NCI-H1436 treated with DMSO at 0.1 percent for 48 hours (cell line): Measurements from ENCODE around the gene CELA3A.
A peak's percentile ranks its signal among the peaks of the same experiment; 100 is the strongest.
"Not testable (repeated sequence)": the region's sequence is repeated elsewhere in the genome, so short reads cannot be mapped to it uniquely, and the experiment has no call there.

Experiments used
- DNase-seq: peaks from one replicate; lab custom pipeline; 2025; lab: John Stamatoyannopoulos, UW

CELA3A gene

DNA sequence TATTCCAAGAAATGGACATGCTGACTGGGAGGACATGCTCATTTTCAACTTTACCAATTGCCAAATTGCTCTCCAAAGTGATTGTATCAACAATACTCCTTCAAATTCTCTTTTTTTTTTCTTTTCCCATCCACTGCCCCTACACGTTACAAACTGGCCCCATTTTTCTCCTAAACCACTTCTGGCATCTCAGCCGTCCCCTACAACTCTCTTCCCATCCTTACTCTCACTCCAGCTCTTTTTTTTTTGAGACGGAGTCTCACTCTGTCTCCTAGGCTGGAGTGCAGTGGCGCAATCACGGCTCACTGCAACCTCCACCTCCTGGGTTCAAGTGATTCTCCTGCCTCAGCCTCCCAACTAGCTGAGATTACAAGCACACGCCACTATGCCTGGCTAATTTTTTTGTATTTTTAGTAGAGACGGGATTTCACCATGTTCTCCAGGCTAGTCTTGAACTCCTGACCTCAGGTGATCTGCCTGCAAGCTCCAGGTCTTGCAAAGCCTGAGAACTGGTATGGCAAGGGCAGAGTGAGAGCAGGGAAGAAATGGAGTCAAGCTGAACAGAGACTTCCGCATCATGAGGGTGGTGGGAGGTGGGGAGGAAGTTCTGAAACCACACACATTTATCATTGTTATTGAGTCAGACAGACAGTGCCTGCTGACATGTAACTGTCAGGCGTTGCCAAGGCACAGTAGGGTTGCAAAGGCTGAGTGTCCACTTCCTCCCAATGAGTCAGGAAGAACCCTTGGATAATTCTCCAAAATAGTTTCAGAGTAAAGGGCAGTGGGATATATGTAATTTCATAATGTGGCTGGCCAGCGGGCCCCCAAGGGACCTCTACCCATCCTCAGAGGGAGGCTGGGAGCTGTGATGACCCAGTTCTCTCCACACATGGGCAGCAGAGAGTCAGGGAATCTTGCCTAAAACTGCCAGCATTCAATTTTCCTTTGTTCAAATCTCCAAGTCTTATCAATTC, 17.4 kb downstream of the CELA3A start:
- no peak for DNase-seq

DNA sequence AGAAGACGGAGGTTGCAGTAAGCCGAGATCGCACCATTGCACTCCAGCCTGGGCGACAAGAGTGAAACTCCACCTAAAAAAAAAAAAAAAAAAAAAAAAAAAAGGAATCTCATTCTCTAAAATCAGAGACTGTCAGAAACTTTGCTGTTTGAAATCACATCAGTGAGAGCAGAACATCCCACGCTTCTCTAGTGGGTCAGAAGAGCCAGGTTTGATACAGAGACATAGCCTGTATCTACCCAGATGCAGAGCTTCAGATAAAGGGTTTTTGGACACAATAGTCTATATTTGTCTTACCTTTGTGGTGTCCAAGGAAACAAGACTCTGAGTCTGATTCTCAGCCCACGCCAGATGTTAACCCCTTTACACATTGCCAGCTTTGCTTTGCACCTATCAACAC, 19.6 kb downstream of the CELA3A start:
- no peak for DNase-seq

DNA sequence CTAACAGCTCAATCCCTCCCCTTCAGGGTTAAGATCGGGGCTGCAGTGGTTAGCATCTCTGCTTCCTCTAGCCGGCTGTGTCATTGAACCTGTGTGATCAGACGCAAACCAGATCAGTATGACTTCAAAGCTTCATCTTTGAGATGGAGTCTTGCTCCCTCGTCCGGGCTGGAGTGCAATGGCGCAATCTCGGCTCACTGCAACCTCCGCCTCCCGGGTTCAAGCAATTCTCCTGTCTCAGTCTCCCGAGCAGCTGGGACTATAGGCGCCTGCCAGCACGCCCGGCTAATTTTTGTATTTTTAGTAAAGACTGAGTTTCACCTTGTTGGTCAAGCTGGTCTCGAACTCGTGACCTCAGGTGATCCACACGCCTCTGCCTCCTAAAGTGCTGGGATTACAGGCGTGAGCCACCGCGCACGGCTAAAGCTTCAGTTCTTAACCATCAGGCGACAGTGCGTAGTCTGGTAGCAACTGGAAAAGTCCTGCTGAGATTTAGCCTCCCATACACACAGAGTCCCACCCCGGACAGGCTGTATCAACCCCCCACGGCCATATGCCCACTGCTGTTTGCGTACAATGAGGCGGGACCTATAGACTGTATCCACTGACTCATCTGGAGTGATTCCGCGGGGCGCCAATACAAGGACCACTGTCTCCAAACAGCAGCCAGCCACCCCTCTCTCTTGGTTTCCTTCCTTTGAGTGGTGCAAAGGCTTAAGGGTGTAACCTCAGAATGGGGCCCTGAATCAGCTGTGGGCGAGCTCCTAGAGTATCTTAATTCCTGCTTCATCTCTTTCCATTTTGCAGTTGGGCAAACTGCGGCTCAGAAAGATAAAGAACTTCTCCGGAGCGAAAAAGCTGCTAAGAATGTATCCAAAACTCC, 23.3 kb downstream of the CELA3A start:
- DNase-seq: no peak

DNA sequence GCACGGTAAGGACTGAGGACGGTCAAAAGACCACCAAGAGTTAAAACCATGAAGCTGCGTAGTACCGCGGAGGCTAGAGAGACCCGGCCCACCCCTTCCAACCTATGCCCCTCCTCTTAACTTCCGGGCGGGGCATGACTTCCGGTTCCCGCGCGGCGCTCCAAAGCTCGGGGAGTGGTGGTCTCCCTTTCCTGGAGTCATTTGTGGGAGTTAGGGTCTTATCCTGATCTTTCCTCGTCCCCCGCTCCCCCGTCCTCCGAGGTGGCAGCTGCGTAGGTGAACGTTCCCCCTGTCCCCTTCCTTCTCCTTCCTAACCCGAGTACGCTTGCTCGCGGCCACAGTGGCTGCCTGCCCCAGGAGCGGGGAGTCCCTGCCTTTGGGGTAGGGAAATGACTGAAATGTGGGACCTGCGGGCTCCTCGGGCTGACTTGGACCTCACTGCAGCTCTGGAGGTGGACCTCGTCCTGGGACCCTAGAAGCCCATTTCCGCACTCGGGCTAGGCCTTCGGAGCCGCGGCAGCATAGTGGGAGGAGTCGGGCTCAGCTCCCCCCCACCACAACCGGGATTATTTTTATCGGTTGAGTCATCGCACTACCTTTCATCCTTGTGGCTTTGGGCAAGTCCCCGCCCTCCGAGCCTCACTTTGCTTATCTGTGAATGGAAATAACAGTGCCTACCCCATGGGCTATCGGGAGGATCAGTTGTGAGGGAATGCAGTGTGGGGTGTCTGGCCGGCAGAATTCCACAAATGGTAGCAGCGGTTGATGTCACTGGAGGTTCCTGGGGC, 24.1 kb downstream of the CELA3A start:
- DNase-seq: peak; percentile 80

DNA sequence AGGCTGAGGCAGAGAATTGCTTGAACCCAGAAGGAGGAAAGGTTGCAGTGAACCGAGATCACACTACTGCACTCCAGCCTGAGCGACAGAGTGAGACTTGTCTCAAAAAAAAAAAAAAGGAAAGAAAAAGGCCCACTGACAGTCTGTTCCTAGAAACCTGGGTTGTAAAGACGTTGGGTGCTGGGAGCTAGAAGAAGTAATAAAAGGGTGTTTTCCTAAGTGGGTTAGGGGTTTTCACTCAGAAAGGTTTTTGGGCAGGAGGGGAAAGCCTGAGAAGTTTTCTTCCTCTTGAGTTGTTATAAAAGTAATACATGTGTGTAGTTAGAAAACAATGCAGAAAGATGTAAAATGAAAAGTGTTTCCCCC, 25.4 kb downstream of the CELA3A start:
- DNase-seq: no peak

DNA sequence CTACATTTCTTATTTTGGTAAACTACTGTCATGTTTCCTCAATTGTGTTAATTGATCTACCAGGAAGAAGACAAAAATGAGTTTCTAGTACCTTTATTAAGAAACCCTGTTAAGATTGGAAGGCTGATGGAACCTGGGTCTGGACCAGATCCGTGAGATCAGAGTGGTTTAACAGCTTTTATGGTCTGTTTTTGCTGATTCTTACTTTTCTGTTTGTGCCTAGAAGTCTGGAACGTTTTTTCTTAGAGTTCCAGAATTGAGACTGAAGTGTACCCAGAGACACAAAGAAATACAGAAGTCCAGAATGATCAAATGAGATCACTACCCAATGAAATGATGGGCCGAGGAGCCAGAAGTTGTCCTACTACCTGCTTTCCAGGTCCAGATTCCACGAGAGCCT, 28.6 kb downstream of the CELA3A start:
- DNase-seq: no peak

DNA sequence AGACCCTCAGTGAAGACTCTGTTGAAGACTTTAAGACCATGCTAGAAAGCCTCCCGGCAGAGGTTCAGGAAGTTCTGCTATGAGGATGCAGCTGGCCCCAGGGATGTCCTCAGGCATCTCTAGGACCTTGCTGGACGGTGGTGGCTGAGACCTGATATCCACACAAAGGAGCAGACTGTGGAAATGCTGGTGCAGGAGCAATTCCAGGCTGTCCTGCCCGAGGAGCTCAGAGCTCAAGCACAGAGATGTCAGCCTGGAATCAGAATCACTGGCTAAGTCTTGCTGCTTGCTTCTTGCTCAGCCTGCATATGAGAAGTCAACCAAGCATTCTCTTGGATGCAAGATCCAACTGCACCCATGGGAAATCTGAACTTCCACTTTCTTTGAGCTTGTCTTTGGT, 29.0 kb downstream of the CELA3A start:
- no peak for DNase-seq

DNA sequence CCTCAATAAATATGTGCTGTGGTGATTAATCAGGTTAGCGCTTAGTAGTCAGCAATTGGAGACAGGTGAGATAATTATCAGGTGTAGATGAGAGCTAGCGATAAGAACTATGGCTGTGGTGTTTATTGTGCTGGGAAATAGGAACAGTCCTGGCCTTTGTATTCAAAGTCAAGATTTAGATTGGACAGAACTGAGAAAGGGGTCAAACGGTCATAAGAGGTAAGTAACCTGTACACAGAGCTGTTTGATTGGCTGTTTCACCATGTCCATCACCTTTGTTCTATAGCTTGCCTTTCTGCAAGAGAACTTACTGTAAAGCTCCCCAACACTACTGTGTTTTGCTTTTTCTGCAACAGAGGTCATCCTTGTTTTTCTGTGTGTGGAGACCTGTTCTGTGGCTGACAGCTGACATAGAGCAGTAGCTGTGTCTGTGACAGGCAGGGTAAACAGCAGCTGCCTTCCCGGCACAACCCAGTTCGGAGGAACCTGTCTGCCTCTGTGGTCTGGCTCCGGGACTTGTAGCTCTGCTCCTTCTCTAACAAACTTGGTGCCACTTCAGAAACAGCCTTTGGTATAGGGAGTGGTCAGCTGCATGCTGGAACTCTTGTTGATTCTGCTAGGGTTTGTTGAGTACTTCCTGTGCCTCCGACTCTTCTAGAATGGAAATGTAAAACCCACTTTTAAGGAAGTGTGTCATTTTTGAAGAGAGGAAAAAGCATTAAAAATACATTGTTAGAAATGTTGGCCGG, 29.9 kb downstream of the CELA3A start:
- DNase-seq: no peak

DNA sequence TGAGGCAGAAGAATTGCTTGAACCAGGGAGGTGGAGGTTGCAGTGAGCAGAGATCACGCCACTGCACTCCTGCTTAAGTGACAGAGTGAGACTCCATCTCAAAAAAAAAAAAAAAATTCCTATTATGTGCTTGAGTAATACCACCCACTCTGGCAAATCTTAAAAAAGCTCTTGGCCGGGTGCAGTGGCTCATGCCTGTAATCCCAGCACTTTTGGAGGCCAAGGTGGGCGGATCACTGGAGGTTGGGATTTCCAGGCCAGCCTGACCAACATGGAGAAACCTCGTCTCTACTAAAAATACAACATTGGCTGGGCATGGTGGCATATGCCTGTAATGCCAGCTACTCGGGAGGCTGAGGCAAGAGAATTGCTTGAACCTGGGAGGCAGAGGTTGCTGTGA, 33.4 kb downstream of the CELA3A start:
- not testable (repeated sequence) for DNase-seq

DNA sequence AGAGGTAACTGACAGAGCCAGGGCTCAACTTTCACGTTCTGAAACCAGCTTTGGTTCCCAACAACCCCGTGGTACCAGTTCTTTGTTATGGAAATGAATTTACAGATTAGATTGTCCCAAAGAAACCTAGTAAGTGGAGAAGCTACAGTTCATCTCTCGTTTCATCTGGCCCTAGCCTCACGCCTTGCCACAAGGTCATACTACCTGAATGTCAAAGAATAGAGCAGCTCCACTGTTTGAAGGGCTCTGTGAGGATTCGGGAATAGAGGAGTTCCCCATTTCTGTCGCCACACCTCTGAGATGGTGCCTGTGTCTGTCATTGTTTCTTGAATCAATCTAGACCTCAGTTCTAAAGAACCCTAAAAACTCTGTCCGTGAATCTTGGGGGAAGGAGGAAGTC, 36.1 kb downstream of the CELA3A start:
- DNase-seq: no peak

DNA sequence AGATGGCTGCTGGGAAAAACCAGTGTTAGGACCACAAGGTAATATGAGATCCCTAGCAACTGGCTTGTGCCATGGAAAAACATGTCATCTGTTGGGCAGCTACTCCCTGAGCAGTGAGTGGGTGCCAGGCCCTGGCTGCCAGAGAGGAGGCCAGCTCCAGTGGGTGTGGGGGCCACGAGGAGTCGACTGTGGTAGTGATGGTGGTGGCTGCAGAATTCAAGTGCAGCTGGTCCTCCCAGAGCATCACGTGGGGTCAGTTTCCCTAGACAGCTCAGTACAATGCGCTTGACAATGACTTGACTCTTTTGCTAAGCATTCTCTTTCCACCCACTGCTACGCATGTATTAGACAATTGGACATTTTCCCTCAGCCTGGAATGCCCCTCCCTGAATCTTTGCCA, 36.6 kb downstream of the CELA3A start:
- DNase-seq: no peak

DNA sequence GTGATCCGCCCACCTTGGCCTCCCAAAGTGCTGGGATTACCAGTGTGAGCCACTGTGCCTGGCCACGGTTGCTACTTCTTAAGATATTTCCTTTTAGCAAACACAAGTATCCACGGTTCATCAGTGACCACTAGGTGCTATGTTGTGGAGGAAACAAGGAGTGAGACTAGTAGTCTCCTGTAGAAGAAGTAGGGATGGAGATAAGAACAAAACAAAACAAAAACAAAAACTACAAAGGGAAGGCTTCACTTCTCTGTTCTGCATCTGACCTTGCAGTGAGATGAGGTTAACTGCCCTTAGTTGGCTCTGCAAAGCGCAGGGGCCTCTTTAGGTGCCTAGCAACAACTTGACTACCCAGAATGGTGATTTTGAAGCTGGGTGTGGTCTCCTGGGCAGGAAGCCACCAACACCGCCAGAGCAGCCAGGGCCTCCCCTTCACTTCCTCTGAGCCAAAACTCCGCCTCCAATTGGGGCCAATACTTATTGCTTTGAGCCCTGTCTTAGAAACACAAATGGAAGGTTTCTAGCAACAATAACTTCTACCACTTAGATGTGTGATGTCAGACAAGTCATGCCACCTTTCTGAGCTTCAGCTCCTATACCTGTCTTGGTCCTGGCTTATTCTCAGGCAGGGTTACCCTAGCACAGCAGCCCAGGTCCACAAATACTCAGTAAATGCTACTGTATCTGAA, 38.3 kb downstream of the CELA3A start:
- DNase-seq: peak; percentile 55

DNA sequence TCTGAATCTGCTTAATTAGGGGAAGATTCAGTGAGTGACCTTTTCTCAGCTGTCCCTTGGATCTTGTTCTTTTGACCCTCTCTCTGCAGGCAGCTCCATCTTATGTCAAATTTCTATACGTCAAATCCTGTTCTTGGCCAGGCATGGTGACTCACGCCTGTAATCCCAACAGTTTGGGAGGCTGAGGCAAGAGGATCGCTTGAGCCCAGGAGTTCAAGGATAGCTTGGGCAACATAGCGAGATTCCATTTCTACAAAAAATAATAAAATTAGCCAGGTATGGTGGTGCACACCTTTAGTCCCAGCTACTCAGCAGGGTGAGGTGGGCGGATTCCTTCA, 38.8 kb downstream of the CELA3A start:
- DNase-seq: no peak

DNA sequence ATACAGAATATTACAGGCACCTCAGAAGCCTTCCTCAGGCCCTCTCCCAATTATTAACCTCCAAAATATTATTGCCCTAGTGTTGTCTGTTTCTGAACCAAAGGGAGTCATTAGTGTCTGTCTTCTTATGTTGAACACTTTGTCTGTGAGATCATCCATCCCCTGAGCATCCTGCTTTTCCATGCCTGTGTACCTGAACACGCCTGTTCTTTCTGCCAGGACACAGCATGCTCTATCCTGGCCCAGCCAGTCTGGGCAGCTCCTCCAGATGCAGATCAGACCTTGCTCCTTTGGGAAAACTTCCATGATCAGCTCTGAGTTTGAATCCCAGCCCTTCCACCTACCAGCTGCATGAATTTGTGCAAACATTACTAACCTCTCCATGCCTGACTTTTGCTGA, 40.0 kb downstream of the CELA3A start:
- DNase-seq: no peak

DNA sequence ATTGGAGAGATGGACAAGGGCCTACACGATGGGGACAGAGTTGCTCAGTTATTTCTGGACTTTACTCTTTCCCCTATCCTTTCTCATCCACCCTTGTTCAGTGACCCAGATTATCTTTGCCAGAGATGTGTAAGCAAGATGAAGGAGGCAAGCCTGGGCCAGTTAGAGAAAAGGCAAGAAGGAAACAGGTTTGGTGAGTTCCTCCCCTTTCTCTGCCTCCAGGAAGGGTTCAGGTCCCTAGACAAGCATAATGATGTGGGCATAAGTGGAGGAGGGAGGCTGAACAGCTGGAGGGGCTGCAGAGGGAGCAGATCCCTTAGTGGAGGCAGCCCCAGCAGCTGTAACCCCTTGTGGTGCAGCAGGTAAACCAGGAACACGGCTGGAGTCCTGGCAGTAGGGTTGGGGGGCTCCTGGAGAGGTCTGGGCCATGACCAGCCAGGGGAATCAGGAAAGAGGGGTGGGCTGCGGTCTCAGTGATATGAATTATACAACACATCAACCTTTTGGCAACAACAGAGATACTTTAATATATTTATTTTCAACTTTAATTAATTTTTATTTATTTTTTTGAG, 41.8 kb downstream of the CELA3A start:
- DNase-seq: no peak

DNA sequence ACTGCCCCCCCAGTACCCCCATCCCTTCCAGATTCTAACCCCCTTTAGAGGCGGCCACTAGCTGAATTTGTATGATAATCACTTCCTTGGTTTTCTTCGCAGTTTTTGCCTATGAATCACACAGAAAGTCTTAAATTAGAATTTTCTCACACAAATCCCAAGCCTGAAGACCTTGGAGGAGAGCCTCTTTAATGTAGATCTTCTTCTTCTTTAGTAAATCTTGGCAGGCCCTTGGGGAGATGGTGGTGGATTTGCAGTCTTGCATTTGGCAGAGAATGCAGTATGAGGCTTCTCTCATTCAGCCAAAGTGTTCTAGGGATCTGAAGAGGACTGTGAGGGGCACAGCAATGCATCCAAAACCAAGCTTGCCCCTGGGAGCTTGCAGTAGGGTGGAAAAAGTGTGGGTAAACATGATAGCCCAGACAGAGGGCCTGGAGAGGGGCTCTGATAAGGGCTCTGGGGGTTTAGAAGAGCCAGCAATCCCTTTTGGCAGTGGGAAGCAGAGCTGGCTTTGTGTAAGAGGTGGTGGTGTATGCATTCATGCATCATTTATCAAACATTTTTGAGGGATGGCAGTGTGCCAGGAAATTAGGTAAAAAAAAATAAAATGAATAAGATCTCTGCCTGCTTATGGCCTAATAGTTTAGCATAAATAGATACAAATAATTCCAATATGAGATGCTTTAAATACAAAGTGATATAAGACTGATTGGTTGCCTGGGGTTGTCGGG, 43.4 kb downstream of the CELA3A start:
- DNase-seq: no peak

DNA sequence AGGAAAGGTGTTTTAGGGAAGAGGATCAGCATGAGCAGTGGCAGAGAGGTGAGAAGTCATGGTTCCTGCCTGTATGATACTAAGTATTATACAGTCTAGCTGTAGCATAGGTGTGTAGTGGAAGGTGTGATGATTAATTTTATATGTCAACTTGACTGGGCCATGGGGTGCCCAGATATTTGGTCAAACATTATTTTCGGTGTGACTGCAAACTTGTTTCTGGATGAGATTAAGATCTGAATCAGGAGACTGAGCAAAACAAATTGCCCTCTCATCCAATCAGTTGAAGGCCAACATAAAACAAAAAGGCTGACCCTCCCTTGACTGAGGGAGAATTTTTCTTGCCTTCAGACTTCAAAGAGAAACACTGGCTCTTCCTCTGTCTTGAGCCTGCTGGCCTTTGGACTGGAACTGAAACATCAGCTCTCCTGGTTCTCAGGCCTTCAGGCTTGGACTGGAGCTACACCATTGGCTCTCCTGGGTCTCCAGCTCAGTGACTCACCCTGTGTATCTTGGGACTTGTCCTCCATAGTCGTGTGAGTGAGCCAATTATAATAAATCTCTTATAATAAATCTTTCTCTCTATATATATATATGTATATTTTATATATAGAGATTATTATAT, 44.3 kb downstream of the CELA3A start:
- no peak for DNase-seq

DNA sequence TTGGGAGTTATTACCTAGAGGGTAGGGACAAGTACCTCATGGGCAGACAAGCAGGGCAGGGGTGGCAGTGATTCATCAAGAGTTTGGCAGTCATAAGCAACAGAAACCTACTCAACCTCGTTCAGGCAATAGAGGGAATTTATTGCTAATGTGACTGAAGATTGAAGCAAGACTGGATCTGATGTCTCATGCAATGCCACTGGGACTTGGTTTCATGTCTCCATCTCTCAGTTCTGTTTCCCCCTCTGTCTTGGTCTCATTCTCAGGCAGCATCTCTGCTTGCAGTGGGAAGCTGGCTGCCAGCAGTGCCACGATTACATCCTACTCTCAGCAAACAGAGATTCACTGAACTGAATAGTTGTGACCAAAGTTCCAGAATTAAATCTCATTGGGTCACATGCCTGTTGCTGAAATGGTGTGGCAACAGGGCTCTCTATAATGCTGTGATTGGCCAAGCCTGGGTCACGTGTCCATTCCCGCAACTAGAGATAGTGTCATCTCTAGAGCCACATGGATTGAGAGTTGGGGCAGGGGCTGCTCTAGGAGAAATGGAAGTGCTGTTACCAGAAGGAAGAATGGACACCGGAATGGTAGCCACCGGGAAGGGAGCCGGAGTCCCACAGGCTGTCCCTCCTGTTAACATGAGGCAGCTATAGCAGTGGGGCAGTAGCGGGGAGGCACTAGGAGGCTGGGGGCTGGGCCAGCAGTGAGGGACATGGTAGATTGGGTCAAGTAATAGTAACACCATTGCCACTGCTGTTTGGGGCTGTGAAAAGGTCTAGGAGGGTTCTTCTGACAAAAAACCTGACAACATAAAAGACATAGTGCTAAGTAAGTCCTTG, 47.1 kb downstream of the CELA3A start:
- DNase-seq: no peak

DNA sequence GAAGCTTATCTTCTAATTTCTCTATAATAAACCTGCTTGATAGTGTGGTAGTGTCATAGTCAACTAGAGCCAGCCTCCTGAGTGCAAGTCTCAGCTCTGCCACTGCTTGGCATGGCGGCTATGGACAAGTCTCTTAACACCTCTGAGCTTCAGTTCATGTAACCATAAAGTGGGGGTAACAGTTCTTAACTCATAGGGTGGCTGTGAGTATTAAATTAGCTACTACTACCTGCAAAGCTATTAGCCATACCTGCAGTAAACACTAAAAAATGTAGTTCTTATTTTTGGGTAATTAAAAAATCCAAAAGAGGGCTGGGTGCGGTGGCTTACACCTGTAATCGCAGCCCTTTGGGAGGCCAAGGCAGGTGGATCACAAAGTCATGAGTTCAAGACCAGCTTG, 48.9 kb downstream of the CELA3A start:
- DNase-seq: no peak
